Keratinocyte (primary cell): ENCODE results near the gene LDAF1. TPM values are rescaled to one million over a fixed set of nuclear protein-coding genes. Genes with fewer than 3 reads are reported as not detected.

ENCODE experiments used
- DNase-seq: peaks from one replicate; pipeline ENCODE4 v3.0.0-alpha.2; 2011; ENCODE audit warnings: low read depth, missing footprints, low spot score
- FAIRE-seq: peaks from 2 replicates; lab custom pipeline; 2011; peaks lifted over from hg19 to GRCh38; lab: Jason Lieb, UNC
- H2AFZ ChIP-seq: 2 replicates; pipeline ENCODE4 v1.6.0; 2012; ENCODE audit warnings: low read length, control low read depth, inconsistent platforms; ENCODE audit not compliant: control insufficient read depth
- H3K27ac ChIP-seq: 2 replicates; pipeline ENCODE4 v1.5.1; 2011; ENCODE audit warnings: low read length; ENCODE audit not compliant: control insufficient read depth, insufficient read depth
- H3K27me3 ChIP-seq: 3 replicates; pipeline ENCODE4 v1.6.0; 2011; ENCODE audit warnings: low read length; ENCODE audit not compliant: control insufficient read depth, insufficient read depth; ENCODE audit errors: extremely low read depth
- H3K36me3 ChIP-seq, 2 experiments: 2 replicates in 1 of 2; 3 replicates in 1 of 2; pipeline ENCODE4 v1.5.1; 2011; ENCODE audit warnings: low read length in 2 of 2, mild to moderate bottlenecking in 1 of 2; ENCODE audit not compliant: control insufficient read depth in 2 of 2, insufficient read depth in 2 of 2; ENCODE audit errors: extremely low read depth in 1 of 2
- H3K4me1 ChIP-seq: 3 replicates; pipeline ENCODE4 v1.5.1; 2011; ENCODE audit warnings: low read length; ENCODE audit not compliant: control insufficient read depth, insufficient read depth; ENCODE audit errors: extremely low read depth
- H3K4me2 ChIP-seq: 3 replicates; pipeline ENCODE4 v1.6.0; 2011; ENCODE audit warnings: low read depth, low read length; ENCODE audit not compliant: control insufficient read depth, insufficient read depth; ENCODE audit errors: extremely low read depth
- H3K4me3 ChIP-seq, 3 experiments: fragments of 200-600 bp in 1 of 3; sonication (generic) in 1 of 3; 2 replicates in 2 of 3; 3 replicates in 1 of 3; pipeline ENCODE4 v1.5.1; 2011 to 2016; ENCODE audit warnings: low read length in 3 of 3, mild to moderate bottlenecking in 3 of 3, control low read depth in 2 of 3, inconsistent platforms in 1 of 3, low read depth in 1 of 3, mixed read lengths in 1 of 3, mixed run types in 1 of 3, moderate library complexity in 1 of 3; ENCODE audit not compliant: control insufficient read depth in 2 of 3, insufficient read depth in 2 of 3; ENCODE audit errors: extremely low read depth in 1 of 3
- H3K79me2 ChIP-seq: 2 replicates; pipeline ENCODE4 v1.6.0; 2012; ENCODE audit warnings: low read length; ENCODE audit not compliant: control insufficient read depth, insufficient read depth
- H3K9ac ChIP-seq: 3 replicates; pipeline ENCODE4 v1.6.0; 2011; ENCODE audit warnings: low read length; ENCODE audit not compliant: control insufficient read depth, insufficient read depth; ENCODE audit errors: extremely low read depth
- H3K9me1 ChIP-seq: 3 replicates; pipeline ENCODE4 v1.6.0; 2011; ENCODE audit warnings: low read length; ENCODE audit not compliant: control insufficient read depth, insufficient read depth; ENCODE audit errors: extremely low read depth
- H3K9me3 ChIP-seq: 2 replicates; pipeline ENCODE4 v1.5.1; 2012; ENCODE audit warnings: low read depth, low read length; ENCODE audit not compliant: control insufficient read depth
- H4K20me1 ChIP-seq: 3 replicates; pipeline ENCODE4 v1.6.0; 2011; ENCODE audit warnings: low read length; ENCODE audit not compliant: control insufficient read depth, insufficient read depth; ENCODE audit errors: extremely low read depth
- CTCF ChIP-seq, 3 experiments: IDR thresholded peaks in 1 of 3; conservative IDR thresholded peaks in 1 of 3; optimal IDR thresholded peaks in 1 of 3; 2 replicates in 2 of 3; 3 replicates in 1 of 3; pipeline versions ENCODE3 to v1.5.1; 2011; ENCODE audit warnings: low read length in 3 of 3, mild to moderate bottlenecking in 3 of 3, moderate library complexity in 2 of 3, control low read depth in 1 of 3, inconsistent platforms in 1 of 3; ENCODE audit not compliant: insufficient read depth in 2 of 3; ENCODE audit errors: extremely low read depth in 1 of 3
- EZH2 ChIP-seq: IDR thresholded peaks from one replicate; pipeline ENCODE4 v1.6.1; 2012; ENCODE audit warnings: inconsistent platforms, mild to moderate bottlenecking, low read length, moderate library complexity
- dilution Hi-C: fragments of 300-500 bp; cut with MboI; formaldehyde crosslinking; loops from one replicate; pipeline ENCODE4 v1.7.0; 2020; ENCODE audit warnings: low sequenced_read_pairs; ENCODE audit not compliant: extremely low pct_ligation_motif_present
- polyA plus RNA-seq, 5 experiments: library from polyadenylated mRNA; depleted of rRNA in 3 of 5; stranded (reverse) in 3 of 5; stranded (forward) in 1 of 5; unstranded in 1 of 5; fragments of >200 nt; gene quantifications; 1 replicate in 1 of 5; 2 replicates in 3 of 5; 3 replicates in 1 of 5; pipeline versions ENCODE4 v1.2.1 to v1.2.3, GENCODE V29; 2011 to 2012; ENCODE audit warnings: missing spikeins in 2 of 5, low read depth in 1 of 5, low replicate concordance in 1 of 5

The LDAF1 gene
- polyA plus RNA-seq, 1 donor (not counting 4 experiments of a cell fraction or from before 2014, with no cell fraction given), result 45.4 TPM

- Histone ChIP-seq H3K27ac (no peak overlapping the region), H3K4me1 (peaks cover 10% of the 10 kb centered on the region), H3K4me2 (no peak overlapping the region), H4K20me1 (no peaks in the 10 kb centered on the region), H3K9ac (no peak overlapping the region), H2AFZ (no peak overlapping the region), H3K4me3 (no peak overlapping the region), H3K9me1 (no peaks in the 10 kb centered on the region), H3K36me3 (no peaks in the 10 kb centered on the region), H3K9me3 (no peaks in the 10 kb centered on the region), H3K27me3 (no peaks in the 10 kb centered on the region), H3K79me2 (no peaks in the 10 kb centered on the region)
- DNase-seq (no peak), FAIRE-seq (no peak)
- TF ChIP-seq CTCF (optimal IDR thresholded peaks at IDR 0.05 in 1 of 3, IDR thresholded peaks at IDR 0.05 in 1 of 3, conservative IDR thresholded peaks at IDR 0.05 in 1 of 3; ENCODE audit: extremely low read depth in 1 of 3, insufficient read depth in 2 of 3, low read length in 3 of 3), result no peak
- TF ChIP-seq EZH2, result no peak
- dilution Hi-C loops, result no loop called here
Measured at GRCh38 chr16:21190599-21190998, 32.1 kb downstream of the LDAF1 start.

GRCh38 chr16:21192991-21193390 lies 34.5 kb downstream of the LDAF1 start:
- TF ChIP-seq EZH2 (no peak), CTCF (optimal IDR thresholded peaks at IDR 0.05 in 1 of 3, IDR thresholded peaks at IDR 0.05 in 1 of 3, conservative IDR thresholded peaks at IDR 0.05 in 1 of 3; ENCODE audit: extremely low read depth in 1 of 3, insufficient read depth in 2 of 3, low read length in 3 of 3) (no peak)
- Histone ChIP-seq H3K4me1 (peaks cover 7% of the 10 kb centered on the region), H3K4me2 (no peak overlapping the region), H3K36me3 (no peaks in the 10 kb centered on the region), H3K9me3 (no peaks in the 10 kb centered on the region), H3K9ac (no peak overlapping the region), H4K20me1 (no peaks in the 10 kb centered on the region), H3K4me3 (no peak overlapping the region), H3K79me2 (no peaks in the 10 kb centered on the region), H3K27me3 (no peaks in the 10 kb centered on the region), H3K9me1 (no peaks in the 10 kb centered on the region), H2AFZ (no peak overlapping the region), H3K27ac (no peak overlapping the region)
- DNase-seq (no peak), FAIRE-seq (no peak)
- dilution Hi-C loops, result no loop called here
